ENCODE data around the gene SUCLG2.

The SUCLG2 gene

GRCh38 chr3:67624078-67624477 lies 30.3 kb downstream of the SUCLG2 start (continued):
- TF ChIP-seq ARNTL (CRISPR knock-in tag; IDR thresholded peaks at IDR 0.05; ENCODE audit: borderline replicate concordance, low read depth): no peak

- TF ChIP-seq ISL1 (CRISPR knock-in tag; IDR thresholded peaks at IDR 0.05) (no peak), TCF4 (CRISPR knock-in tag; IDR thresholded peaks at IDR 0.05; ENCODE audit: borderline replicate concordance) (no peak), SNAI2 (CRISPR knock-in tag; IDR thresholded peaks at IDR 0.05) (no peak), CSRNP3 (CRISPR knock-in tag; IDR thresholded peaks at IDR 0.05) (no peak), ZFP3 (CRISPR knock-in tag; IDR thresholded peaks at IDR 0.05) (no peak)
Observed at GRCh38 chr3:67622652-67623051, 31.8 kb downstream of the SUCLG2 start.

GRCh38 chr3:67620869-67621268 lies 33.5 kb downstream of the SUCLG2 start:
- no peak for ATAC-seq
- no peak for TF ChIP-seq CSDC2 (CRISPR knock-in tag; IDR thresholded peaks at IDR 0.05)
- TF ChIP-seq GLIS3 (CRISPR knock-in tag; IDR thresholded peaks at IDR 0.05): no peak

More at GRCh38 chr3:67622652-67623051, 31.8 kb downstream of the SUCLG2 start:
- no peak for ATAC-seq

- TF ChIP-seq ZNF70 (CRISPR knock-in tag; IDR thresholded peaks at IDR 0.05) (no peak), PPARA (CRISPR knock-in tag; IDR thresholded peaks at IDR 0.05; ENCODE audit: borderline replicate concordance) (no peak), RARB (CRISPR knock-in tag; IDR thresholded peaks at IDR 0.05) (no peak), ZNF8 (CRISPR knock-in tag; IDR thresholded peaks at IDR 0.05) (no peak), ARNTL (CRISPR knock-in tag; IDR thresholded peaks at IDR 0.05; ENCODE audit: borderline replicate concordance, low read depth) (no peak), TCF4 (CRISPR knock-in tag; IDR thresholded peaks at IDR 0.05; ENCODE audit: borderline replicate concordance) (no peak), ISL1 (CRISPR knock-in tag; IDR thresholded peaks at IDR 0.05) (no peak), CREB5 (CRISPR knock-in tag; IDR thresholded peaks at IDR 0.05; ENCODE audit: low read depth) (no peak), CSRNP3 (CRISPR knock-in tag; IDR thresholded peaks at IDR 0.05) (no peak), BACH2 (CRISPR knock-in tag; IDR thresholded peaks at IDR 0.05; ENCODE audit: borderline replicate concordance) (no peak), OSR1 (CRISPR knock-in tag; IDR thresholded peaks at IDR 0.05) (no peak), ESRRG (CRISPR knock-in tag; IDR thresholded peaks at IDR 0.05) (no peak), ZC3H10 (CRISPR knock-in tag; IDR thresholded peaks at IDR 0.05) (no peak), CSDC2 (CRISPR knock-in tag; IDR thresholded peaks at IDR 0.05) (no peak), PATZ1 (CRISPR knock-in tag; IDR thresholded peaks at IDR 0.05; ENCODE audit: borderline replicate concordance) (no peak), TOX (CRISPR knock-in tag; IDR thresholded peaks at IDR 0.05; ENCODE audit: borderline replicate concordance) (no peak), POU6F1 (CRISPR knock-in tag; IDR thresholded peaks at IDR 0.05; ENCODE audit: borderline replicate concordance, low read depth) (no peak), GLIS3 (CRISPR knock-in tag; IDR thresholded peaks at IDR 0.05) (no peak), TSHZ2 (CRISPR knock-in tag; IDR thresholded peaks at IDR 0.05) (no peak), ZFP30 (CRISPR knock-in tag; IDR thresholded peaks at IDR 0.05) (no peak)
- no peak for ATAC-seq
Observed at GRCh38 chr3:67619991-67620390, 34.4 kb downstream of the SUCLG2 start.

Measured in SK-N-SH treated with all-trans-retinoic acid at 6 μM for 48 hours (cell line).